Measurements from ENCODE around the gene SYTL4.

Gene SYTL4

GRCh38 chrX:100687546-100687945 is 44.4 kb downstream of the SYTL4 start:
- DNase-seq = no peak

- no peak for DNase-seq
Measured at GRCh38 chrX:100687128-100687527, 44.8 kb downstream of the SYTL4 start.

GRCh38 chrX:100685997-100686305 is 46.0 kb downstream of the SYTL4 start:
- no peak for DNase-seq

- DNase-seq = peak; percentile 22
Measured at GRCh38 chrX:100685284-100685996, 46.5 kb downstream of the SYTL4 start.

- no peak for DNase-seq
Measured at GRCh38 chrX:100682939-100683338, 49.0 kb downstream of the SYTL4 start.

GRCh38 chrX:100681599-100681998 is 50.3 kb downstream of the SYTL4 start:
- DNase-seq = no peak

- no peak for DNase-seq
Measured at GRCh38 chrX:100680756-100681155, 51.2 kb downstream of the SYTL4 start.

- DNase-seq = no peak
Measured at GRCh38 chrX:100677611-100678181, 54.2 kb downstream of the SYTL4 start.

- no peak for DNase-seq
Measured at GRCh38 chrX:100674705-100675104, 57.2 kb downstream of the SYTL4 start.

- no peak for DNase-seq
Measured at GRCh38 chrX:100673397-100673953, 58.4 kb downstream of the SYTL4 start.

GRCh38 chrX:100672966-100673365 is 59.0 kb downstream of the SYTL4 start:
- DNase-seq = no peak

- peak; percentile 7 for DNase-seq
Measured at GRCh38 chrX:100663642-100664041, 68.3 kb downstream of the SYTL4 start.

- no peak for DNase-seq
Measured at GRCh38 chrX:100662796-100663195, 69.1 kb downstream of the SYTL4 start.

GRCh38 chrX:100662170-100662569 is 69.8 kb downstream of the SYTL4 start:
- DNase-seq = no peak

GRCh38 chrX:100659431-100660137 is 72.3 kb downstream of the SYTL4 start:
- no peak for DNase-seq

GRCh38 chrX:100658941-100659381 is 73.0 kb downstream of the SYTL4 start:
- DNase-seq = no peak

- no peak for DNase-seq
Measured at GRCh38 chrX:100654261-100654660, 77.7 kb downstream of the SYTL4 start.

GRCh38 chrX:100652266-100652665 is 79.7 kb downstream of the SYTL4 start:
- no peak for DNase-seq

- no peak for DNase-seq
Measured at GRCh38 chrX:100650841-100651240, 81.1 kb downstream of the SYTL4 start.

- DNase-seq = no peak
Measured at GRCh38 chrX:100649550-100650356, 82.2 kb downstream of the SYTL4 start.

GRCh38 chrX:100648458-100649417 is 83.2 kb downstream of the SYTL4 start:
- no peak for DNase-seq

- no peak for DNase-seq
Measured at GRCh38 chrX:100647739-100648138, 84.2 kb downstream of the SYTL4 start.

Measured in NCI-H510A (cell line).